Stimulated activated CD4-positive, alpha-beta T cell treated with anti-CD3 and anti-CD28 coated beads, Interleukin-1b, Interleukin-23, amount 100 ng/mL, for 48 hours (primary cell): ENCODE data around the gene STAG3.
"Not testable (repeated sequence)": the region's sequence is repeated elsewhere in the genome, so short reads cannot be mapped to it uniquely, and the experiment has no call there.

Source experiments
- DNase-seq: peaks from one replicate; pipeline ENCODE4 v3.0.0-alpha.2; 2020

The STAG3 gene

GRCh38 chr7:100177045-100178001 is at the start of gene STAG3, which contains the start of gene GPC2:
Gene STAG3 (plus strand): TSS chr7:100177918. CDS start chr7:100180557, 2,639 bp downstream.
Gene GPC2 (minus strand): TSS chr7:100177381. CDS start chr7:100177199, 182 bp downstream.
- DNase-seq, result peak; percentile 99

- no peak for DNase-seq
Observed at GRCh38 chr7:100128637-100128963, 49.1 kb upstream of the STAG3 start.

GRCh38 chr7:100130220-100130607 is 47.5 kb upstream of the STAG3 start:
- not testable (repeated sequence) for DNase-seq

GRCh38 chr7:100130608-100131453 is 46.9 kb upstream of the STAG3 start:
- peak; percentile 79 for DNase-seq

GRCh38 chr7:100132126-100132525 is 45.6 kb upstream of the STAG3 start:
- no peak for DNase-seq

- peak; percentile 66 for DNase-seq
Observed at GRCh38 chr7:100132697-100133151, 45.0 kb upstream of the STAG3 start.

GRCh38 chr7:100137851-100138760 is 39.6 kb upstream of the STAG3 start:
- no peak for DNase-seq

GRCh38 chr7:100141555-100141949 is 36.2 kb upstream of the STAG3 start:
- DNase-seq, result no peak

- DNase-seq, result no peak
Observed at GRCh38 chr7:100142461-100142860, 35.3 kb upstream of the STAG3 start.

GRCh38 chr7:100146350-100146749 is 31.4 kb upstream of the STAG3 start:
- DNase-seq, result not testable (repeated sequence)

- DNase-seq, result no peak
Observed at GRCh38 chr7:100147278-100147677, 30.4 kb upstream of the STAG3 start.

- DNase-seq, result no peak
Observed at GRCh38 chr7:100148225-100148558, 29.5 kb upstream of the STAG3 start.

- peak; percentile 99 for DNase-seq
Observed at GRCh38 chr7:100148559-100149328, 29.0 kb upstream of the STAG3 start, which contains the start of gene LAMTOR4. Gene LAMTOR4 (plus strand): TSS chr7:100148918. CDS start chr7:100148973, 55 bp downstream.

GRCh38 chr7:100152404-100152803 is 25.3 kb upstream of the STAG3 start:
- DNase-seq, result no peak

GRCh38 chr7:100152937-100153666 is 24.6 kb upstream of the STAG3 start:
- DNase-seq, result no peak

- no peak for DNase-seq
Observed at GRCh38 chr7:100153708-100154535, 23.8 kb upstream of the STAG3 start.

GRCh38 chr7:100154651-100155491 is 22.8 kb upstream of the STAG3 start:
- no peak for DNase-seq

- DNase-seq, result no peak
Observed at GRCh38 chr7:100155553-100156317, 22.0 kb upstream of the STAG3 start.
